ENCODE data around the gene MTHFSD.

MTHFSD gene

GRCh38 chr16:86549076-86549892 is 5.8 kb downstream of the MTHFSD start:
- no peak overlapping the region for H3K4me3 ChIP-seq (ENCODE audit: control insufficient read depth, low read depth, low read length)
- peak; percentile 50 for DNase-seq (ENCODE audit: low read depth)
- TF ChIP-seq, protein P1, sequence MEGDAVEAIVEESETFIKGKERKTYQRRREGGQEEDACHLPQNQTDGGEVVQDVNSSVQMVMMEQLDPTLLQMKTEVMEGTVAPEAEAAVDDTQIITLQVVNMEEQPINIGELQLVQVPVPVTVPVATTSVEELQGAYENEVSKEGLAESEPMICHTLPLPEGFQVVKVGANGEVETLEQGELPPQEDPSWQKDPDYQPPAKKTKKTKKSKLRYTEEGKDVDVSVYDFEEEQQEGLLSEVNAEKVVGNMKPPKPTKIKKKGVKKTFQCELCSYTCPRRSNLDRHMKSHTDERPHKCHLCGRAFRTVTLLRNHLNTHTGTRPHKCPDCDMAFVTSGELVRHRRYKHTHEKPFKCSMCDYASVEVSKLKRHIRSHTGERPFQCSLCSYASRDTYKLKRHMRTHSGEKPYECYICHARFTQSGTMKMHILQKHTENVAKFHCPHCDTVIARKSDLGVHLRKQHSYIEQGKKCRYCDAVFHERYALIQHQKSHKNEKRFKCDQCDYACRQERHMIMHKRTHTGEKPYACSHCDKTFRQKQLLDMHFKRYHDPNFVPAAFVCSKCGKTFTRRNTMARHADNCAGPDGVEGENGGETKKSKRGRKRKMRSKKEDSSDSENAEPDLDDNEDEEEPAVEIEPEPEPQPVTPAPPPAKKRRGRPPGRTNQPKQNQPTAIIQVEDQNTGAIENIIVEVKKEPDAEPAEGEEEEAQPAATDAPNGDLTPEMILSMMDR (conservative IDR thresholded peaks at IDR 0.05; ENCODE audit: control insufficient read depth, insufficient read depth, low read depth, low read length): no peak

- TF ChIP-seq, protein P1 (conservative IDR thresholded peaks at IDR 0.05; ENCODE audit: control insufficient read depth, insufficient read depth, low read depth, low read length): no peak
- H3K4me3 ChIP-seq (ENCODE audit: control insufficient read depth, low read depth, low read length): no peak overlapping the region
- no peak for DNase-seq (ENCODE audit: low read depth)
These were observed 7.7 kb downstream of the MTHFSD start for GRCh38 chr16:86547286-86547685.

DNA sequence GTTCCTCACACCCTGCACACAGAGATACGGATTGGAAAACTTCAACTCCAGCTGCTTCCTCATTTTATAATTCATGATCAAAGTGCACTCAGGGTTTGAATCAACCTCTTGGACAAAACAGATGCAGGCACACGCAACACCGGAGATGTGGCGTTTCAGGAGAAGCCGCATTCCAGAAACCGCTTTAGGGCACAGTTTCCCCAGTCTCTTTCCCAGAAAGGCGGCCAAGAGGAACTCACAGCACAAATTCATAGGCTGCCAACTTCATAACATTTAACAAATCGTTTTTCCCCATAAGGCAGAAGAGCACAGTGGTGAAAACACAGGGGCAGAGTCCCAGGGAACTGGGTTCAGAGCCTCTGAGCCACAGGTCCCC is 8.4 kb downstream of the MTHFSD start:
- TF ChIP-seq, protein P1 (conservative IDR thresholded peaks at IDR 0.05; ENCODE audit: control insufficient read depth, insufficient read depth, low read depth, low read length): no peak
- DNase-seq (ENCODE audit: low read depth): no peak

GRCh38 chr16:86545954-86546637 is 8.9 kb downstream of the MTHFSD start:
- no peak overlapping the region for H3K4me3 ChIP-seq (ENCODE audit: control insufficient read depth, low read depth, low read length)
- TF ChIP-seq, protein P1 (conservative IDR thresholded peaks at IDR 0.05; ENCODE audit: control insufficient read depth, insufficient read depth, low read depth, low read length): no peak
- DNase-seq (ENCODE audit: low read depth): no peak

More for the DNA sequence above, 8.4 kb downstream of the MTHFSD start:
- H3K4me3 ChIP-seq (ENCODE audit: control insufficient read depth, low read depth, low read length): no peak overlapping the region

- no peak overlapping the region for H3K4me3 ChIP-seq (ENCODE audit: control insufficient read depth, low read depth, low read length)
- TF ChIP-seq, protein P1 (conservative IDR thresholded peaks at IDR 0.05; ENCODE audit: control insufficient read depth, insufficient read depth, low read depth, low read length): no peak
- no peak for DNase-seq (ENCODE audit: low read depth)
These were observed 9.6 kb downstream of the MTHFSD start for GRCh38 chr16:86545481-86545880.

GRCh38 chr16:86542756-86543750 is 12.0 kb downstream of the MTHFSD start:
- no peak for DNase-seq (ENCODE audit: low read depth)
- no peak overlapping the region for H3K4me3 ChIP-seq (ENCODE audit: control insufficient read depth, low read depth, low read length)
- TF ChIP-seq, protein P1 (conservative IDR thresholded peaks at IDR 0.05; ENCODE audit: control insufficient read depth, insufficient read depth, low read depth, low read length): no peak

All from fibroblast of mammary gland (primary cell).